ENCODE results near the gene SNAPC3.
A peak's percentile ranks its signal among the peaks of the same experiment; 100 is the strongest.
"Not testable (repeated sequence)": the region's sequence is repeated elsewhere in the genome, so short reads cannot be mapped to it uniquely, and the experiment has no call there.

SNAPC3 gene

GRCh38 chr9:15422372-15423230 is at the start of gene SNAPC3:
TSS of gene SNAPC3 (plus strand) at chr9:15422876. CDS start at chr9:15422880, 4 bp downstream.
- DNase-seq (ENCODE audit: low spot score) = peak; percentile 95

- no peak for DNase-seq (ENCODE audit: low spot score)
Measured at GRCh38 chr9:15373881-15374280, 48.8 kb upstream of the SNAPC3 start.

GRCh38 chr9:15374310-15374709 is 48.4 kb upstream of the SNAPC3 start:
- DNase-seq (ENCODE audit: low spot score) = no peak

DNA sequence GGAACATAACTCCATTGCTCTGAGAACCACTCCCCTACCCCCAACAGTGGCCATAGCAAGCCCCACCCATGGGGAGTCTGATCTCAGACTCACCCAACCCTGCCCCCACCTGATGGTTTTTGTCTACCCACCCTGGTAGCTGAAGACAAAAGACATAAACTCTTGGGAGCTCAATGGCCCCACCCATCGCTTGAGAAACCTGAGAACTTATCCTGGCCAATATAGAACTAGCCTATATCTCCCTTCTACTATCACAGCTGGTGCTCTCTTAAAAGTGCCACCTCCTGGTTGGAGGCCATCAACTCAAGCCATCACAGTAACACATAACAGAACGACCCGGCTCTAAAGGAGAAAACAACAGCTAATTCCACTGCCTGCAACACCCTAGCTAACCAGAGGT is 47.9 kb upstream of the SNAPC3 start:
- DNase-seq (ENCODE audit: low spot score) = no peak

- no peak for DNase-seq (ENCODE audit: low spot score)
Measured at GRCh38 chr9:15377625-15378540, 44.8 kb upstream of the SNAPC3 start.

DNA sequence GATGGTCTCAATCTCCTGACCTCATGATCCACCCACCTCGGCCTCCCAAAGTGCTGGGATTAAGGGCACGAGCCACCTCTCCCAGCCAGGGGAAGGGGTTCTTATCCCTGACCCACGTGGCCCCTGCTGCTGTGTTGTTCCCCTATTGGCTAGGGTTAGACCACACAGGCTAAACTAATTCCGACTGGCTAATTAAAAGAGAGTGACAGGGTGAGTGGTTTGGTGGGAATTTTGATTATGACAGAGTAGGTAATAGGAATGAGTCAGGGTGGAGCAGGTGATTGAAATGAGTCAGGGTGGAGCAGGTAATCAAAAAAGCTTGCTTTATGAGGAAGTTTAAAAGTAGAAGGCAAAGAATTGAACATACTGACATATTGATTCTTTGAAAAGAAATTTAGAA is 43.4 kb upstream of the SNAPC3 start:
- not testable (repeated sequence) for DNase-seq (ENCODE audit: low spot score)

- DNase-seq (ENCODE audit: low spot score) = not testable (repeated sequence)
Measured at GRCh38 chr9:15379888-15380287, 42.8 kb upstream of the SNAPC3 start.

- DNase-seq (ENCODE audit: low spot score) = no peak
Measured at GRCh38 chr9:15381491-15381890, 41.2 kb upstream of the SNAPC3 start.

DNA sequence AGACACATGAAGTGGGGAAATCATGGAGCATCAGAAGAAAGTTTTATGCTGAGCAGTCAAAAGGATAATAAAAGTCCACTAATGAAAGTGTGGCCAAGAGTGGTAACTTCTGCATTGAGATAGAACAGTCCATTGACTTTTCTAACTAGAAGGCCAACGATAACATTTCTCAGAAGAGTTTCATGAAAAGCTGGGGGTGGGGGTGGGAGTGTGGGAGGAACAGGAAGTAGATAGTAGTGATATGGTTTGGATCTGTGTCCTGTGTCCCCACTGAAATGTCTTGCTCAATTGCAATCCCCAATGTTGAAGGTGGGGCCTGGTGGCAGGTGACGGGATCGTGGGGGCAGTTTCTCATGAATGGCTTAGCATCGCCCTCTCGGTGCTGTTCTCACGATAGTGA is 36.2 kb upstream of the SNAPC3 start:
- no peak for DNase-seq (ENCODE audit: low spot score)

GRCh38 chr9:15389173-15389572 is 33.5 kb upstream of the SNAPC3 start:
- no peak for DNase-seq (ENCODE audit: low spot score)

DNA sequence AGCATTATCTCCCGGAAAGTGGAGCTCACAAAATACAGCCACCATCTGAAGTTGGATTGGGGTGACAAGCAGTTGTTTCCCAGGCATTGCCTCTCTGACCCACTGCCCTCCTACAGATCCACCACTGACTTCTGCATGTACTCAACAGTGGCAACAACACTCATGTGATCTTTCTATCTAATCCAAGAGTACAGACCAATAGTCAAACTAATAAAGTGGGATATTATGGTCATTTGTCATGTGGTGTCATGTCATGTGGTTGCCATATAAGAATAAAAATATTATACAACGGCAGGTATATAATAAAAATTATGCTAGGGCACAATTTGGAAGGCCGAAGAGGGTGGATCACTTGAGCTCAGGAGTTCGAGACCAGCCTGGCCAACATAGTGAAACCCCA is 33.0 kb upstream of the SNAPC3 start:
- no peak for DNase-seq (ENCODE audit: low spot score)

DNA sequence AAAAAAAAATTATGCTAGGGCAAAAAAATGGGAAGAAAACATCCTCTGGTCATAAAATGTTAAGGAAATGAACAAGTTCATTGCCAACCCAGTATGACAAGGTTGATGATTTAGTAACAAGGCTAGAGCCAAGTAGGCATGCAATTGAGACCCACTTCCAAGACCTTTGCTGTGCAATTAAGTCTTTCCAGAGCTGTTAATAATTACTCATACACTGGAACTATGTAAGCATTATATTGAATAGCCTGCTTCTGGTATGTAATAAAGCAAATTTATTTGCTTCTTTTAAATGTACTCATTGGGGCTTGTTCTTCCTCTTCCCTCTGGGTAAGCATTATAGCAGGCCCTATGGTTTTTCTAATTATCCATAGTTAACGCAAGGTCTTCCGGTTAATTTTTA is 32.5 kb upstream of the SNAPC3 start:
- no peak for DNase-seq (ENCODE audit: low spot score)

DNA sequence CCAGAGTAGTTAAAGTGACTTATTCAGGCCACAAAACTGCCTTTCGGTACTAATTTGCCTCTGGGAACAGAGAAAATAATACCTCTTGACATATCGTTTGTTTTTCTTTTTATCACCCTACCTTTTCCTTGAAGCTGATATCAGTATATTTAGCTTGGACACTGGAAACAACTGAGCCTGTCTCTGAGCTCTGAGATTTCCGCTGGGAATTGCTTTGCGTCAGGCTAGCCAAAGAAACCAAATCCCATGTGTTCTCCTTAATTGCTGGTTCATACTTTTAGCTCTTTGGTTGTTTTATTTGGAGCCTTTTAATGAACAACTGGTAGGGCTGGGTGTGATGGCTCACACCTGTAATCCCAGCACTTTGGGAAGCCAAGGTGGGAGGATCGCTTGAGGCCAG is 30.3 kb upstream of the SNAPC3 start:
- no peak for DNase-seq (ENCODE audit: low spot score)

DNA sequence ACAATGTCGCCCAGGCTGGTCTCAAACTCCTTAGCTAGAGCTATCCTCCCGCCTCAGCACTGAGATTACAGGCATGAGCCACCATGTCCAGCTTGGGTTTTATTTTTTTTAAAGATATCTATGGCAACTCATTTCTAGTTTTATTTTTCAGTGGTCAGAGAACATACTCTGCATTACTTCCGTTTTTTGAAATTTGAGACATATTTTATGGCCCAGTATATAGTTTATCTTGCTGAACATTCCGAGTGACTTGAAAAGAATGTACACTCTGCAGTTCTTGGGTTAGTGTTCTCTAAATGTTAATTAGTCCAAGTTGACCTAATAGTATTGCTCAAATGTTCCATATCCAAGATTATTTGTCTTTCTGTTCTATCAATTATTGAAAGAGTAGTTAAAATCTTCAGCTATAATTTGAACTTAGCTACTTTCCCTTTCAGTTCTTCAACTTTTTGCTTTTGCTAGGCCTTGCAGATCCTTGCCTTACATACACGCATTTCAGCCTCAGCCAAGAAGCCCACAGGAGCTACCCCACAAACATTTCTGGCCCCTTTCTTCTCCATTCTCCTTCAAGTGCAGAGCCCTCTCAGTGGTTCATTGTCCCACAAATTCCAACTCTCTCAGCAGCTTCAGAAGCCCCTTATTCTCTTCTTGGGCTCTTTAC is 22.3 kb upstream of the SNAPC3 start:
- DNase-seq (ENCODE audit: low spot score) = no peak

GRCh38 chr9:15401266-15401665 is 21.4 kb upstream of the SNAPC3 start:
- no peak for DNase-seq (ENCODE audit: low spot score)

GRCh38 chr9:15403155-15403554 is 19.5 kb upstream of the SNAPC3 start:
- DNase-seq (ENCODE audit: low spot score) = no peak

DNA sequence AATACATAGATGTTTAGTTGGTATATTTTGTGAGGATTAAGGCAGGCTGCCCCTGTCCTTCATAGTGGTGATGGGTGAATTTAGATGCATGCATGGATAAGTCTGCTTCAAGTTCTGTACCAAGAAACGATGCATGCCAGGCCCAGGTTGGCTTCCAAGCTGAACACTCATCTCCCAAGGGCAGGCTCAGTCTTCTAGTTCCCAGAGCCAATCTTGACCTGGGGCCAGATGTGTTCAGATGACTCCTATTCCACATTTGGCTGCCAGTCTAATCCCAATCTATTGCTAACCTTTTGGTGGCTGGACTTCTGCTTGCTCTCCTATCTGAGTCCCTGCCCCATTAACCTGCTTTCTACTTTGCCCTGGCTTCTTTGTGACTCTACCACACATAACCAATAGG is 18.5 kb upstream of the SNAPC3 start:
- no peak for DNase-seq (ENCODE audit: low spot score)

DNA sequence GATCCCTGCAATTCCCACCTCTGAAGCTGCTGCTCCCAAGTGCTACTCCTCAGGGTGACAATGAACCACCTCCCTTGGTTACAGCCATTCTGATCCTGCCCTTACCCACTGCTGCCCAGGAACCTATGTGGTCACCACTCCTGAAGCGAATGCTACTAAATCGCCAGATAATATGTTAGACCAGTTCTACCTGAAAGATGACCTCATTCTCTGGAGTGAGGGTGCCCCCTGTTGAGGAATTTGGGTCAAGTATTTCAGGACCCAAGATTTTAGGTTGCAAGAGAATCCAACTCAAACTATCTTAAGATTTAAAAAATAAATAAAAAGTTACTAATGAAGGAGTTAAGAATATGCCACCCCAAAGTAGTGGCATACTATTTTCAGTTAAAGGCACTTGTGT is 5.8 kb upstream of the SNAPC3 start:
- DNase-seq (ENCODE audit: low spot score) = no peak

DNA sequence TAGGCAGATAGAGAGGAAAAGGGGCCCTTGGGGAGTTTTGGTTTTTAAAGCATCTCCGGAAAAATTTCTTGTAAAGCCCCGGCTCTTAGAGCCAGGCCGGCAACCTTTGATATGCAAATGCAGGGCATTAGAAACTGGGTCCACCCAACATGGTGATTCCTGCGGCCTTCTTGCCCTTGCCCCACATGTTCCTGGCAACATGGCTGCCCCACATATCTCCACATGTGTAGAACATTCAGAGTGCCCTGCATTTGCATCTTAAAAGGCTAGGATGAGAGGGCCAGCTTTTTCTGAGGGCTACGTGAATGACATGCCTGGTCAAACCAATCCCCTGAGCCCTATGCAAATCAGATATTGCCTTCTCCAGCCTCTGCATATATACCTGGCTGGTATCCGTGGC is 5.0 kb upstream of the SNAPC3 start:
- no peak for DNase-seq (ENCODE audit: low spot score)

- no peak for DNase-seq (ENCODE audit: low spot score)
Measured at GRCh38 chr9:15420796-15421195, 1.9 kb upstream of the SNAPC3 start.

- no peak for DNase-seq (ENCODE audit: low spot score)
Measured at GRCh38 chr9:15421532-15421931, 1.1 kb upstream of the SNAPC3 start.

DNA sequence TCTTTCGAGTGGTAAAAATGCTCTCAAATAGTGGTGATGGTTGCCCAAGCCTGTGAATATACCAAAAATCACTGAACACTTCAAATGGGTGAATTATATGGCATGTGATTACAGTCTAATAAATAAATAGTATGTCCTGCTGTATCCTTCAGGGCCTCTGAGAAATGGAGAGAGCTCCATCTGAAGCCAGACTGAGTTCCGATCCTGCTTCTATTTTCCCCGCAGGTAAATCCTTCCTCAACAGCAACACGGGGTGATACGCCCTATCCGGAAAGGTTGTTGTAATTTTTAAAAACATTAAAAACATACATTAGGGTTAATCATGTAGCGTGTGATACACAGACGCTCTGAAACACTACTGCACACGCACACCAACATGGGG is 695 bp upstream of the SNAPC3 start:
- DNase-seq (ENCODE audit: low spot score) = peak; percentile 23
